ENCODE measurements around the gene STPG4.
"Not testable (repeated sequence)": the region's sequence is repeated elsewhere in the genome, so short reads cannot be mapped to it uniquely, and the experiment has no call there.

Gene STPG4

DNA sequence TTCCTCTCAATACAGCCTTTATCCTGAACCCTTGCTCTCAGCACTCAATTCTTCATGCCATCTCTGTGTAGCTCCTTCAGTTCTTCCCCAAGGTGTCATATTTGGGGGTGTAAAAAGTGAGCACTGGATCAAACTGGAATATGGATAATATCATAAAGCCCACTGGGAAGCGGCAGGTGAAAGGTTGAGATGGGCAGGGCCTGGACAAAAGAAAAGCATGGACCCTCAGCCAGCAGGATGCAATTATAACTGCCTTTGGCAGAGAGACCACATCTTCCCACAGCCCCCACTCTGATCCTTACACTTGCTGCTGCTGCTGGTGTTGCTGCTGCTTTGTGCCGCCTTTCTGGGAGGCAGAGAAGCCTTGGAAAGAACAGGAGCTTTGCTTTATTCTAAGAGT lies 31.2 kb upstream of the STPG4 start:
- in situ Hi-C loops (cut with HindIII; ENCODE audit: low pct_unique_long_range_greater_than_20kb, low sequenced_read_pairs) = no loop called here
- no peak for TF ChIP-seq JUND (IDR thresholded peaks at IDR 0.05; ENCODE audit: low read depth)
- no peak for DNase-seq (ENCODE audit: low read depth in 1 of 2, low spot score in 1 of 2)

- DNase-seq (ENCODE audit: low read depth in 1 of 2, low spot score in 1 of 2); in situ Hi-C loops (cut with HindIII; ENCODE audit: low pct_unique_long_range_greater_than_20kb, low sequenced_read_pairs): not testable (repeated sequence)
These were observed 30.0 kb upstream of the STPG4 start for GRCh38 chr2:47185098-47185497.

DNA sequence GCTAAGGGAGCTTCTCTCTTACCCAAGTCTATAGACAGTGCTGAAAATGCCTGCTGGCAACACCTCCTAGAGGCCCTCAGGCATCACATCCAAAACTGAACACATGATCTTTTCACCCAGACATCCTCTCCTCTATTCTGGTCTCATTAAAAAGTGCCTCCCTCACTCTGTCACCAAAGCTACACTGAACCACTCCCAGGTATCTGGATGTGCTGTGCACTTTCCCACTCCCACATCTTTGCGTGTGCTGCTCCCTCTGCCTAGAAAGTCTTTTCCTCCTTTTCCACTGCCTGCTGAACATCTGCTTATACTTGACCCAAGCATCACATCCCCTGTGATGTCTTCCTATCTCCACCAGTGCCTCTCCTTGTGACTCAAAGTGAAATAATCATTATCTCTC lies 26.1 kb upstream of the STPG4 start:
- in situ Hi-C loops (cut with HindIII; ENCODE audit: low pct_unique_long_range_greater_than_20kb, low sequenced_read_pairs) = no loop called here
- no peak for DNase-seq (ENCODE audit: low read depth in 1 of 2, low spot score in 1 of 2)
- no peak for TF ChIP-seq JUND (IDR thresholded peaks at IDR 0.05; ENCODE audit: low read depth)

- no peak for TF ChIP-seq JUND (IDR thresholded peaks at IDR 0.05; ENCODE audit: low read depth)
- in situ Hi-C loops (cut with HindIII; ENCODE audit: low pct_unique_long_range_greater_than_20kb, low sequenced_read_pairs) = no loop called here
- no peak for DNase-seq (ENCODE audit: low read depth in 1 of 2, low spot score in 1 of 2)
These were observed 25.4 kb upstream of the STPG4 start for GRCh38 chr2:47180531-47180930.

DNA sequence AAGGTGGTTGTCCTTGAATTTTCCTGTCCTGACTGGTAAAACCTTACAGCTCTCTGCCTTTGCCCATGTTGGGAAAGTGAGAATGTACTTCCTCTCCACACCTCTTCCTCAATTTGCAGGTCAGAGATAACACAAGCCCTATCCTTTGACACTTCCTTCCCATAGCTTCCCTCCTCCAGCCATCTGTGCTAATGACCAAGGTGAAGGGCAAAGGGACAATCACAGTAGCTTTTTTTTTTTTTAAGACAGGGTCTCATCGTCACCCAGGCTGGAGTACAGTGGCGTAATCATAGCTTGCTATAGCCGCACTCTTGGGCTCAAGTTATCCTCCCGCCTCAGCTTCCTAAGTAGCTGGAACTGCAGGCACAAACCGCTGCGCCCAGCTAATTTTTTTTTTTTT lies 24.3 kb upstream of the STPG4 start:
- in situ Hi-C loops (cut with HindIII; ENCODE audit: low pct_unique_long_range_greater_than_20kb, low sequenced_read_pairs) = no loop called here
- DNase-seq (ENCODE audit: low read depth in 1 of 2, low spot score in 1 of 2) = no peak

DNA sequence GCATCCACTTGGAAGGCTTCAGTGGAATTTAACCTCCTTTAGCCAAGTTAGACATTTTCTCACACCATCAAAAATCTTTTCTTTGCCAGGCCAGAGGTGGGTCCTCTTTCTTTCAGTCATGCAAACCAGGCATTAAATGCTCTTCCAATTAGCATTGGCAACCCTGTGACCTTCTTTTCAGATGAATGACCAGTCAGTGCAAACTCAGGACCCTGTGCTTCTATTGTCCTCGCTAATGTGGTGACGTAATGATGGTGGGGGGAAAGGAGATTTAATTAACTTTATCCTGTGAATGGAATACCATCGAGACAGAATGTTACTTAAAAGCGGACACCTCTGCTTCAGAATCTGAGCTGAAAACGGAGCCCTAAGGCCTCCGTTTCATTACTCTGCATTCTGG lies 23.2 kb upstream of the STPG4 start:
- in situ Hi-C loops (cut with HindIII; ENCODE audit: low pct_unique_long_range_greater_than_20kb, low sequenced_read_pairs) = no loop called here

More for the DNA sequence above, 24.3 kb upstream of the STPG4 start:
- no peak for TF ChIP-seq JUND (IDR thresholded peaks at IDR 0.05; ENCODE audit: low read depth)

GRCh38 chr2:47177043-47177565 lies 22.0 kb upstream of the STPG4 start:
- TF ChIP-seq JUND (IDR thresholded peaks at IDR 0.05; ENCODE audit: low read depth) = no peak
- no peak for DNase-seq (ENCODE audit: low read depth in 1 of 2, low spot score in 1 of 2)
- in situ Hi-C loops (cut with HindIII; ENCODE audit: low pct_unique_long_range_greater_than_20kb, low sequenced_read_pairs) = no loop called here

More for the DNA sequence above, 23.2 kb upstream of the STPG4 start:
- no peak for DNase-seq (ENCODE audit: low read depth in 1 of 2, low spot score in 1 of 2)
- no peak for TF ChIP-seq JUND (IDR thresholded peaks at IDR 0.05; ENCODE audit: low read depth)

GRCh38 chr2:47174733-47175361 lies 19.7 kb upstream of the STPG4 start:
- in situ Hi-C loops (cut with HindIII; ENCODE audit: low pct_unique_long_range_greater_than_20kb, low sequenced_read_pairs) = no loop called here
- no peak for TF ChIP-seq JUND (IDR thresholded peaks at IDR 0.05; ENCODE audit: low read depth)
- DNase-seq (ENCODE audit: low read depth in 1 of 2, low spot score in 1 of 2) = peak in 1 of 2 experiments; percentile 72

DNA sequence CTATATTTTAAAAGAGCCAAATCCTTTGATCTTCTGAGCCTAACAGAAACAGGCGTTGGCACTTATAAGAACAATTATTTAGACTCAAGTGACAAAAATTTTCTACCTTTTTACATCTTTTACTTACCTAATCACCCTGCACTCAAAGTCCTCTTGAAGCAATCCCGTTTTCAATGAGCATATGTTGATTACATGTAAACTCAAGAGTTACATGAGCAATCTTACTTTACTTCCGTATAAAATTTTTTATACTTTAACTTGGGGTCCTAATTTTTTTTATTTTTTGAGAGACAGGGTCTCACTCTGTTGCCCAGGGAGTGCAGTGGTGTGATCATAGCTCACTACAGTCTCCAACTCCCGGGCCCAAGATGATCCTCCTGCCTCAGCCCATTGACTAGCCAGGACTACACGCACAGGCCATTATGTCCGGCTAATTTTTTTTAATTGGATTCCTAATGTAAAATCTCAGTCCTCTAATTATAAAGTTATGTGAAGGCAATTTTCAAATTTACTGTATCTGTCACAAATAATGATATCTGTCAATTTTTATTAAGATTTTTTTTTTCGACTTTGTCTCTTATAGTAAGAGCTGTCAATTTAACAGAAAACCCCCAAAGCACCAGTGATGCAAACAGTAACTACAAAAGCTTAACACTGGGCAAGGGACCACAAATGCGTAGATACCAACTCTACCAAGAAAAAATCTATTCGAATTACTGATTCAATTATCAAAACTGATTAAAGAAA lies 19.1 kb upstream of the STPG4 start:
- in situ Hi-C loops (cut with HindIII; ENCODE audit: low pct_unique_long_range_greater_than_20kb, low sequenced_read_pairs) = no loop called here
- DNase-seq (ENCODE audit: low read depth in 1 of 2, low spot score in 1 of 2) = no peak
- TF ChIP-seq JUND (IDR thresholded peaks at IDR 0.05; ENCODE audit: low read depth) = no peak

DNA sequence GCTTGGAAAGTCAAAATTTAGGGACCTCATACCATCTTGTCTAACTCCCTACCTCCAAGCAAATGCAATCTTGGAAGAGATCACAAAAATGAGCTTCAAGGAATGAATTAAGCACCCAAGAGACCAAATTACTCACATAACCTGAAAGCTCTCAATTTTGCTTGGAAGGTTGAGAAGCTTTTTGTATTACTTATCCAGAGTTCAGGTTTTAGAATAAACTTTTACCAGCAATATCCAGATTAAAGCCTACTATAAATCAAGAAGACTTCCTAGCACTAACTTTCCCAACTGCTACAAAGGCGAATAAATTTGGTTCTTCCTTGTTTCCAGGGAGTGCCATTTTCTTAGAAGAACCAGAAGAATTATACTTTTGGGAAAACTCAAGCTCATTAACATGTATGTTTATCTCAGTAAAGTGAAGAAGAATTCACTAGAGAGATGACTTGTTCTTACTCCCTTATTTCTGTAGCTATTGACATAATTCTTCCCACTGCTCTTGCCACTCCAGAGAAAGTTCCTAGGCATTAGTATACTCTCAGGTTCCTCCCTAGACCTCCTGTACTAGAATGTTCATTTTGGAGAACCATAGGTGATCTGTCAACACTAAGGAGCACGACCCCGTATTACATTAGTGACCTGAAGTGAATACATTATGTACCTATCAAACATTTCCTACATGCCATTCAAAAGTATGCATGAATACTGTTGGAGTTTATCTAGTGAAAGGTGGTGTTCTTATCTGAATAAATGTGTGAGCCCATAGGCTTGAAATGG lies 18.0 kb upstream of the STPG4 start:
- no peak for DNase-seq (ENCODE audit: low read depth in 1 of 2, low spot score in 1 of 2)
- TF ChIP-seq JUND (IDR thresholded peaks at IDR 0.05; ENCODE audit: low read depth) = no peak
- in situ Hi-C loops (cut with HindIII; ENCODE audit: low pct_unique_long_range_greater_than_20kb, low sequenced_read_pairs) = no loop called here

- TF ChIP-seq JUND (IDR thresholded peaks at IDR 0.05; ENCODE audit: low read depth) = no peak
- in situ Hi-C loops (cut with HindIII; ENCODE audit: low pct_unique_long_range_greater_than_20kb, low sequenced_read_pairs) = no loop called here
- DNase-seq (ENCODE audit: low read depth in 1 of 2, low spot score in 1 of 2) = no peak
These were observed 17.2 kb upstream of the STPG4 start for GRCh38 chr2:47172156-47172921.

- TF ChIP-seq JUND (IDR thresholded peaks at IDR 0.05; ENCODE audit: low read depth) = no peak
- no peak for DNase-seq (ENCODE audit: low read depth in 1 of 2, low spot score in 1 of 2)
- in situ Hi-C loops (cut with HindIII; ENCODE audit: low pct_unique_long_range_greater_than_20kb, low sequenced_read_pairs) = no loop called here
These were observed 14.7 kb upstream of the STPG4 start for GRCh38 chr2:47169784-47170183.

DNA sequence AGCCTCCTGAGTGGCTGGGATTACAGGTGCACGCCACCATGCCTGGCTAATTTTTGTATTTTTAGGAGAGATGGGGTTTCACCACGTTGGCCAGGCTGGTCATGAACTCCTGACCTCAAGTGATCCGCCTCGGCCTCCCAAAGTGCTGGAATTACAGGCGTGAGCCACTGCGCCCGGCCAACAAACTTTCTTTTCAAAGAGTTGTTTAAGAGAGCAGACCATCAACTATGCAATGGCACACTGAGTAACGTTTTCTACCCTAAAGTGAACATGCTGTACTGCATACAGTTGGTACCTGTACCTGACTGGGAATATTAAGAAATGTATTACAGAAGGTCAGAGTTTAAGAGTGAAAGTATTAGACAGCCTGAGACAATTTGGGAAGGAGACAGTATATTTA lies 13.8 kb upstream of the STPG4 start:
- in situ Hi-C loops (cut with HindIII; ENCODE audit: low pct_unique_long_range_greater_than_20kb, low sequenced_read_pairs); DNase-seq (ENCODE audit: low read depth in 1 of 2, low spot score in 1 of 2): not testable (repeated sequence)
